Measurements from ENCODE around the gene TTC39B. TPM values are rescaled to one million over a fixed set of nuclear protein-coding genes. Genes with fewer than 3 reads are reported as not detected.
A peak's percentile ranks its signal among the peaks of the same experiment; 100 is the strongest.

TTC39B gene
- total RNA-seq, 2 donors from 2014 or later: 32.4 to 34.2 TPM

GRCh38 chr9:15115702-15116101 lies 191.3 kb downstream of the TTC39B start:
- peak overlapping the region in 1 of 2 donors; percentile 56 for H3K27ac Mint-ChIP-seq

GRCh38 chr9:15115041-15115440 lies 192.0 kb downstream of the TTC39B start:
- no peak for ATAC-seq
- DNase-seq (ENCODE audit: low spot score in 2 of 2): no peak
- H3K27ac Mint-ChIP-seq: no peak overlapping the region
- H3K9me3 Mint-ChIP-seq: no peaks in the 10 kb centered on the region
- no peaks in the 10 kb centered on the region for H3K36me3 Mint-ChIP-seq

More at GRCh38 chr9:15115702-15116101, 191.3 kb downstream of the TTC39B start:
- Mint-ChIP-seq H3K36me3 (no peaks in the 10 kb centered on the region), H3K9me3 (no peaks in the 10 kb centered on the region)
- ATAC-seq: no peak
- no peak for DNase-seq (ENCODE audit: low spot score in 2 of 2)

Other genes starting within 250 kb of the TTC39B start
- 10 to 100 TPM; 23.8 to 35.9 TPM for gene SNAPC3, start 115.7 kb upstream of the TTC39B start, total RNA-seq
- gene PSIP1, start 203.8 kb upstream of the TTC39B start, total RNA-seq: 100 to 1,000 TPM; 124 to 159 TPM
- gene CCDC171, start 245.8 kb upstream of the TTC39B start, total RNA-seq: 1 to 10 TPM; 4.1 to 5.8 TPM

Data from activated naive CD4-positive, alpha-beta T cell treated with anti-CD3 and anti-CD28 coated beads, Interleukin-2, amount 50 U/mL, for 72 hours (primary cell).